ENCODE results near the gene RNU7-1.
"Not testable (repeated sequence)": the region's sequence is repeated elsewhere in the genome, so short reads cannot be mapped to it uniquely, and the experiment has no call there.

RNU7-1 gene

GRCh38 chr12:6943722-6944380, at the start of gene RNU7-1, which contains the start of gene C12orf57:
Gene RNU7-1 (plus strand): TSS chr12:6943816.
Gene C12orf57 (plus strand): TSS chr12:6944022. CDS start chr12:6944122, 100 bp downstream.
- DNase-seq (ENCODE audit: low read depth in 2 of 2), result peak in 1 of 2 donors; percentile 52

GRCh38 chr12:6894321-6894720, 49.3 kb upstream of the RNU7-1 start:
- DNase-seq (ENCODE audit: low read depth in 2 of 2), result no peak

GRCh38 chr12:6896846-6897435, 46.7 kb upstream of the RNU7-1 start:
- no peak for DNase-seq (ENCODE audit: low read depth in 2 of 2)

- DNase-seq (ENCODE audit: low read depth in 2 of 2), result no peak
Observed at GRCh38 chr12:6899427-6899826, 44.2 kb upstream of the RNU7-1 start.

GRCh38 chr12:6899837-6900519, 43.6 kb upstream of the RNU7-1 start:
- no peak for DNase-seq (ENCODE audit: low read depth in 2 of 2)

GRCh38 chr12:6902448-6902847, 41.2 kb upstream of the RNU7-1 start:
- no peak for DNase-seq (ENCODE audit: low read depth in 2 of 2)

GRCh38 chr12:6903722-6904121, 39.9 kb upstream of the RNU7-1 start:
- no peak for DNase-seq (ENCODE audit: low read depth in 2 of 2)

- DNase-seq (ENCODE audit: low read depth in 2 of 2), result peak; percentile 92 to 96
Observed at GRCh38 chr12:6904280-6905276, 39.0 kb upstream of the RNU7-1 start, which contains the start of gene LRRC23. Gene LRRC23 (plus strand): TSS chr12:6904822. CDS start chr12:6905634, 812 bp downstream.

- DNase-seq (ENCODE audit: low read depth in 2 of 2), result no peak
Observed at GRCh38 chr12:6905414-6906040, 38.1 kb upstream of the RNU7-1 start.

GRCh38 chr12:6908141-6908540, 35.5 kb upstream of the RNU7-1 start:
- DNase-seq (ENCODE audit: low read depth in 2 of 2), result not testable (repeated sequence)

- DNase-seq (ENCODE audit: low read depth in 2 of 2), result no peak
Observed at GRCh38 chr12:6909421-6910145, 34.0 kb upstream of the RNU7-1 start.

- DNase-seq (ENCODE audit: low read depth in 2 of 2), result no peak
Observed at GRCh38 chr12:6912164-6912935, 31.3 kb upstream of the RNU7-1 start.

GRCh38 chr12:6914246-6914946, 29.2 kb upstream of the RNU7-1 start, which contains the start of gene ENO2:
Gene ENO2 (plus strand): TSS chr12:6914580. CDS start chr12:6915833, 1,253 bp downstream.
- peak; percentile 60 to 62 for DNase-seq (ENCODE audit: low read depth in 2 of 2)

- no peak for DNase-seq (ENCODE audit: low read depth in 2 of 2)
Observed at GRCh38 chr12:6914947-6915788, 28.4 kb upstream of the RNU7-1 start.

GRCh38 chr12:6915789-6916285, 27.8 kb upstream of the RNU7-1 start:
- no peak for DNase-seq (ENCODE audit: low read depth in 2 of 2)

- no peak for DNase-seq (ENCODE audit: low read depth in 2 of 2)
Observed at GRCh38 chr12:6916426-6917200, 27.0 kb upstream of the RNU7-1 start.

Data from stimulated activated CD8-positive, alpha-beta memory T cell treated with anti-CD3 and anti-CD28 coated beads, Interleukin-7, amount 100 ng/mL, for 1 hour (primary cell).